Right lung (tissue), 10 donors: ENCODE data around the gene GARIN5B. TPM values are rescaled to one million over a fixed set of nuclear protein-coding genes. Genes with fewer than 3 reads are reported as not detected.
"Not testable (repeated sequence)": the region's sequence is repeated elsewhere in the genome, so short reads cannot be mapped to it uniquely, and the experiment has no call there.

Source experiments
- DNase-seq, 2 donors: peaks; one replicate each; pipeline ENCODE4 v3.0.0-alpha.2; 2013
- long read RNA-seq, 8 donors: transcript quantifications; one replicate each; lab custom pipeline, GENCODE V29; 2026
- polyA plus RNA-seq, 5 donors: library from polyadenylated mRNA; unstranded; fragments of 120-200 nt; gene quantifications; one replicate each; pipeline versions ENCODE4 v1.2.1 to v1.2.3, GENCODE V29; 2013; ENCODE audit warnings: inconsistent platforms in 1 of 5, low replicate concordance in 1 of 5; ENCODE audit not compliant: insufficient read length in 5 of 5, insufficient read depth in 1 of 5

GARIN5B gene
- polyA plus RNA-seq, result under 1 TPM in 2 of 5 donors, not detected in 3; 0.04 to 0.06 TPM
- long read RNA-seq, donor 1, result 0 reads
- long read RNA-seq, donor 2, result 0 reads
- long read RNA-seq, donor 3, partial matches to known transcripts, result 3,331 of 4,752 reads
- long read RNA-seq, donor 3, other reads (novel, unspliced or antisense), result 1,421 of 4,752 reads
- long read RNA-seq, donor 4, result 0 reads
- long read RNA-seq, donor 5, result 0 reads
- long read RNA-seq, donor 6, result 0 reads
- long read RNA-seq, donor 7, partial matches to known transcripts, result 2,270 of 3,212 reads
- long read RNA-seq, donor 7, other reads (novel, unspliced or antisense), result 942 of 3,212 reads
- long read RNA-seq, donor 8, result 0 reads

DNA sequence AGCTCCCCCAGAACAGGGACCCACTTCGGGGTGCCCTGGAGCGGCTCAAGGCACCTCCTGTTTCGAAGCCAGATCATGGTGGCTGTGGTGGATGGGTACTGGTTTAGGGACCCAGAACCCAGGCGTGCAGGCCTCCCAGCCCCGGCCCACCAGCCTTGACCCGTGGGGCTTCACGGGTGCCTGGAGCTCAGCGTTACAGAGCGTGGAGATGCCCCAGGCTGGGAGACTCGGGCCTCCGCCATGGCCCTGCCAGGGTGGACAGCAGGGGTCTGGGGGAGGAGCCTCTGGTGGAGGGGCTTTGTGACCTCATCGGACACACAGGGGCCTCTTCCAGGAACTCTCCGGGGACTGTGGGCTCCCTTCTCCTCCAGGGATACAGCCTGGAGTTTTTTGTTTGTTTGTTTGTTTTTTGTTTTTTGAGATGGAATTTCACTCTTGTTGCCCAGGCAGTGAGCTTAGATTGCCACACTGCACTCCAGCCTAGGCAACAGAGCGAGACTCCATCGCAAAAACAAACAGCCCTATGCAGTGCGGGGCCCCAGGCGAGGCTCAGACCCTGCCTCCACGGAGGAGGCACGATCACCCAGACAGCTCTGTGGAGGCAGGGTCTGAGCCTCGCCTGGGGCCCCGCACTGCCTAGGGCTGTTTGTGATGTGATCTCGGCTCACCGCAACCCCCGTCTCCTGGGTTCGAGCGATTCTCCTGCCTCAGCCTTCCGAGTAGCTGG is at the start of gene GARIN5B:
Gene GARIN5B, minus strand, starts transcription at position 271 of the 727 bp plus-strand sequence. Its CDS starts 194 bp downstream, at position 77.
- DNase-seq, result no peak

GRCh38 chr19:55410168-55410567 is 47.1 kb upstream of the GARIN5B start:
- DNase-seq, result no peak

- not testable (repeated sequence) for DNase-seq
Observed at GRCh38 chr19:55409179-55409578, 46.1 kb upstream of the GARIN5B start.

DNA sequence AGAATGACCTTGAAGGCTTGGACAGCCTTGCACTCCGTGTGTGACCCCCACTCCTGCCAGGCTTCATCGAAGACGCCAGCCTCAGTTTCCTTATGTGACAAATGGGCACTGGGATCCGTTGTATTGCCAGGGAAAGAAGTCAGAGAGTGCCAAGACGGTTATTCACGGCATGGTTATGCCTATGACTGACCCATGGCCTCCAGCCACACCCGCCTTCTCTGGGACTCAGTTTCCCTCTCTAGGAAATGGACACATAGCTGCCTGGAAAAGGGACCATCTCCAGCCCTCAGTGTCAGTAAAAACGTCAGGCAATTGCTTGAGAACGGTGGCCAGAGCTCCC is 45.4 kb upstream of the GARIN5B start:
- DNase-seq, result no peak

GRCh38 chr19:55407800-55408532 is 44.9 kb upstream of the GARIN5B start:
- DNase-seq, result peak; percentile 99

DNA sequence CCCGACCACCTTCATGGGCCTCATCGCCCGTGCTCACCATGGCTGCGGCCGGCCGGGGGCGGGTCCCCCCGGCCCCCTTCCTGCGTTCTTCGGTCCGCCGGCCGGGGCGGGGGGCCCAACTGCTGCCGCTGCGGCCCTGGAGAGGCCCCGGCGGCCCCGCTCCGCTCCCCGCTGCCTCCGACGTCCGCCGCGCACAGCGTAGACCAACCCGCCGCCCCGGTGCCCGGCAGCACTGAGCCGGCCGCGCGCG is 44.4 kb upstream of the GARIN5B start, which contains the start of gene UBE2S:
Gene UBE2S, minus strand, starts transcription at position 239 of the 250 bp plus-strand sequence. Its CDS starts 199 bp downstream, at position 40.
- DNase-seq, result not testable (repeated sequence)

GRCh38 chr19:55406826-55407549 is 43.9 kb upstream of the GARIN5B start:
- DNase-seq, result no peak

DNA sequence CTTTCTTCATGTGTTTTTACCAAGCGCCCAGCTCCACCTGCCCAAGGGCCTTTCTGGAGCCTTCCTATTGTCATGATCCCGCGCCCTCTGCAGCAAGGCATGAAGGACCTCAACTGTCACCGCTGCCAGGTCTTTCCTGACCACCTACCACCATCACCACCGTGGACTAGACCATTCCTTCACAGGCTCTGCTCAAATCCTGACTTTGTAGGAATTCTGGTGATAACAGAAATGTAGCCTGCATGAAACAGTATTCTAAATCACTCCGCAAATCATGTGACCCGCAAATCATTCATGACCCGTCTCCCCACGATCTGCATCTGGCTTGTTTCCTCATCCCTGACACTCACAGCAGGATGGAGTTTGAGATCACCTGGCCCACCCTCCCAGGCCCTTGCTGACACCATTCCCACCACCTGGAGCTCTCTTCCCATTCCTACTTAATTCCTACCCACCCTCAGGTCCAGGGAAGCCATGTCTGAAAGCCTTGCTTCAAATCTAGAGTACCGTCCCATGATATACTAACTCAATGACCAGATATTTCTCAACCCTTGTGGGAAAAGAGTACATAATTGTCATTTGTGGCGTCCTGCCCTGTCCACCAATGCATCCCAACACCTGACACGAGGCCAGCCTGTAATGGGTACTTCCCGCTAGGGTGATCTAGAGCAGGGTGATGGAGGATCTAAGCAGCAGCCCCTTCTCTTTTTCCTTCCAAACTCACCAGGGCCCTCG is 43.2 kb upstream of the GARIN5B start:
- no peak for DNase-seq

DNA sequence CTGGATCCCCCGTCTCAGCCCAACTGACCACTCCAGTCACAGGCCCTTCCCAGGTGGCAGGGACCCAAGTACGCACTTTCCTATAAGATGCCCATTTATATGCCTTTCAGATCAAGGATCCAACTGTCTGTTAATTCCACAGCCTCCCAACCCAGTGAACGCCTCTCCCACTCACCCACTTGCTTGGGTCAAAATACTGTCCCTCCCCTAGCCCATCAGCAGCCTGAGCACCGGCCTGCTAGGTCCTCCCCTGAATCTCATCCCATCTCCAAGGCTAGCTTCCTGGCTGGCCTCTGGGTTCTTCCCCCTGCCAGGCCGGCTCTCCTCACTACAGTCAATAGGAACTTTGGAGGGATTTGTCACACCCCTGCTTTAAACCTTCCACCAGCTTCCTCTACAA is 42.6 kb upstream of the GARIN5B start:
- no peak for DNase-seq

- no peak for DNase-seq
Observed at GRCh38 chr19:55402509-55402908, 39.4 kb upstream of the GARIN5B start.

GRCh38 chr19:55401390-55401789 is 38.3 kb upstream of the GARIN5B start:
- DNase-seq, result not testable (repeated sequence)

DNA sequence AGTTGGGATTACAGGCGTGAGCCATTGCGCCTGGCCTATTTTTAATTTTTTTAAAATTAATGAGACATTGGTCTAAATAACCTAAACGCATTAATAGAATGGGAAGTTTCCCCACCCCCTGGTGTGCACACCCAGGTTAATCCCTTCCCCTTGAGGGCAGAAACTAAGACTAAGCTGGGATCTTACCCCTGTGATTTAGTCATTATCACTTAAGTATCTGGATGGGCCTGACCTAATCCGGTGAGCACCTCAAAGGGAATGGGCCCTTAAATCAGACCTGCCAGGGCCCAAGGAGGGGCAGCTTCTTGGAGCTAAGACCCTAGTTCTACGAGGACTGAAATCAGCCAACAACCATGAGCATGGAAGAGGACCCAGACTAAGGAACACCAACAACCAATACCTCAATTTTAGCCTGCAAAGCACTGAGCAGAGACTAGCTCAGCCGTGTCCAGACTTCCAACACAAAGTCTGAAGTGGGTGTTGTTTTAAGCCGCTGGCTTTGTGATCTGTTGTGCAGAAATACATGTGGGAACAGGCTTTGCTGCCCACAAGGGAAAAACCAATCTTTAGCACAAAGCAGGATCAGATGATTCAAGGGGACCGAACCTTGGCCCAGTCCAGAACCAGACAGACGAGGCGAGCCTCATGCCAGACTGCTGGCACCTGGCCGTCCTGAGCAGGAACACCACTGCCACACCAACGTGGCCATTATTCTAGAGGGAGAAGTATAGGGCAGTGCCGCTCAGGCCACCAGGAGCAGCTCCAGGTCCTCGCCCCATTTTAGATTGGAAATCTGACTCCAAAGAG is 37.4 kb upstream of the GARIN5B start:
- no peak for DNase-seq

DNA sequence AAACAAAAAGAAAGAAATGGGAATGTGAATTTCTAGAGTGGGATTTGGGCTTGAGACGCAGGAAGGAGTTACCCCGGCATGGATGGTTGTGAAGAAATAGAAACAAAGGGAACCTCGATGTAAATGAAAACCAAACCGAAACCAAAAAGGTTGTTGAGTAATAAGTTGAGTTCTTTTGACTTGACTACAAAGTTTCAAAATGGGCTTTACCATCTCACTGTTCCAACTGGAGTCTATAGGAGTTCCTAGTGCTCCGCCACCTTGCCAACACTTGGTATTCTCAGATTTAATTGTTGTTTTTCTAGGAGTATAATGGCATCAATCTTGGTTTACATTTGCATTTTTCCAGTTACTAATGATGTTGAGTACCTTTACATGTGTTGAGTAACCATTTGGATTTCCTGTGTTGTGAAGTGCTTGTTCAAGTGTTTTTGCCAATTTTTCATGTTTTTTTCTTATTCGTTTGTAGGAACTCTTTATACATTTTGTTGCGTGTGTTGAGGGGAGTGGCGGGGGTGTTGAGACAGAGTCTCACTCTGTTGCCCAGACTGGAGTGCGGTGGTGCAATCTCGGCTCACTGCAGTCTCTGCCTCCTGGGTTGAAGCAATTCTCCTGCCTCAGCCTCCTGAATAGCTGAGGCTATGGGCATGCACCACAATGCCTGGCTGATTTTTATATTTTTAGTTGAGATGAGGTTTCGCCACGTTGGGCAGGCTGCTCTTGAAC is 35.3 kb upstream of the GARIN5B start:
- DNase-seq, result no peak

DNA sequence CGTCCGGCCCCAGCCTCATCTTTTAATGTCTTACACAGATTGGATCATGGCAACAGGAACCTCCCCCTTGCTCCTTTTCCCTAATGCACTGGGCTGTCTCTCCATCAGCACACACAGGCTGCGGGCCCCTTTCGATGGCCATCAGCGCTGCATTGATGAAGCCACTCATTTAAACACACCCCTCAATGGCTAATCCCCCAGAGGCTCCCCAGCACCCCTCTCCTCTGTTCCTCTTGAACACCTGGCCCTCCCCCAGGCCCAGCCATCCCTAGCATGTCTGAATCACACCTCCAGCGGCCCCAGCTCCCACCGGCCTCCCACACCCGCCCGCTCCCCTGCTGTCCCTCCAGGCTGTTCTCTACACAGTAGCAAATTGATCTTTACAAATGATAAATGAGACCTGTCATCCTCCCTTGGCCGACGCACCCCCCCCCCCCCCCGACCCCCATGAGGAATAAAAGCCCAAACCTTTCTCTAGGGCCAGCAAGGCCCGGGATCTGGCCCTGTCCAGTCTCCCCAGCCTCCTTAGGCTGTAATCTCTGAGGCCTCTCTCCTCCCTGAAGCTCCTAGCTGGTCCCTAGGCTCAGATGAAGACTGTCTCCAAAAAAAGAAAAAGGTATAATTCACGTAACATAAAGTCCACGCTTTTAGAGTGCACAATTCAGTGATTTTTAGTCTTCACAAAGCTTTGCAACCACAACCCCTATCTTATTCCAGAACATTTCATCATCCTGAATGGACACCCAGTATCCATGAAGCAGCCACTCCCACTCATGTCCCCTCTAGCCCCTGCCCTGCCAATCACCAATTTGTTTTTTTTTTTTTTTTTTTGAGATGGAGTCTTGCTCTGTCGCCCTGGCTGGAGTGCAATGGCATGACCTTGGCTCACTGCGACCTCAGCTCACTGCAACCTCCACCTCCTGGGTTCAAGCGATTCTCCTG is 30.0 kb upstream of the GARIN5B start:
- DNase-seq, result no peak

DNA sequence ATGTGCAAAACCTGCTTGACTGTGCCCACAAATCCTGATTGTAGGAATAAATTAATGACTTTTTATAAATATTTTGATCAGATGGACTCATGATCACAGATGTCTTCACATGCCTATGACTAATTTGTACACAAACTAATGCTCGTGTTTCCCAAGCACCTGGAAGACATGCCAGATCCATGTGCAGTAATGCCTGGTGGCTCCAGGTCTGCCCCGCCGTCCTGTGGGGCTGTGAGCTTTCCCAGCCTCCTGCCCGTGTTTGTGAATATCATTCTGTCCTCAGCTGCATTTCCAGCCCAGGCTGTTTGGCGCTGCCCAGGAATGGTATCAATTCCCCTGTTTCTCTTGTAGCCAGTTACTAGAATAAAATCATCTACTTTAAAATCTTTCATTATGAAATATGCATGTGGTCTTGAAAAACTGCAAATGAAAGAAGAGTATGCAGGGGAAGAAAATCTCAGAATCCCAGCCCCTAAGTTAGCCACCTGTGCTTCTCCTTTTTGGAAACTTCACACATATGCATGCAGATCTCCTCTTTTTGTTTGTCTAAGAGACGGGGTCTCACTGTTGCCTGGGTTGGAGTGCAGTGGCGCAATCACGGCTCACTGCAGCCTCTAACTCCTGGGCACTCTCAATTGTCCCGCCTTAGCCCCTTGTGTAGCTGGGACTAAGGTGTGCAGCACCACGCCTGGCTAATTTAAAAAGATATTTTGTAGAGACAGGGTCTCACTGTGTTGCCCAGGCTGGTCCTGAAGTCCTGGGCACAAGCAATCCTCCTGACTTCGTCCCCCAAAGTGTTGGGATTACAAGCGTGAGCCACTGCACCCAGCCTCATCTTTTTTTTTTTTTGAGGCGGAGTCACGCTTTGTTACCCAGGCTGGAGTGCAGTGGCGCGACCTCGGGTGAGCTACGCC is 28.9 kb upstream of the GARIN5B start:
- no peak for DNase-seq

GRCh38 chr19:55391191-55391670 is 28.2 kb upstream of the GARIN5B start:
- no peak for DNase-seq

DNA sequence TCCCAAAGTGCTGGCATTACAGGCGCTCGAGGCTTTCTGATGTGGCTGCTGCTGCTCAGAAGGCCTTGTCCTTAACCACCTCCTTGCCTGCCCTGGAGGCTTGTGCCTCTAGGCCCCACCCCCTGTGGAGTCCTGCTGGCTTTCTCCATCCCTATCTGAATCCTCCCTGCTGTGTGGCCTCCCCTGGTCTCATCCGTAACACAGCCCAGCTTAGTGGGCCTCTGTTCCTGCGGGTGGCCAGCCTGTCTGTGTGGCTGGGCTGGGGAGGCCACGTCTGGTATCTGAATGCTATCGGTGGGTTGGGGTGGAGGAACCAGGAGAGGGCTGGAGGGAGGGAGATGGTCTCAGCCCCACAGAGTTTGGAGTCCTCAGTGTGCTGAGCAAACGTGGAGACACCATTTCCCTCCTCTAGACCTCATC is 27.4 kb upstream of the GARIN5B start:
- no peak for DNase-seq
